ENCODE results near the gene HCCS. TPM values are rescaled to one million over a fixed set of nuclear protein-coding genes. Genes with fewer than 3 reads are reported as not detected.

HCCS gene
- total and polyA plus RNA-seq, 2 of the 8 experiments (the other 6 are each of a cell fraction or from before 2014, with no cell fraction given) = 11.9 to 29.9 TPM

- no peak overlapping the region for H3K14ac ChIP-seq (ENCODE audit: insufficient read length)
- no peak overlapping the region for H2BK120ac ChIP-seq (replicated peaks; ENCODE audit: low read depth, low read length)
- H2BK20ac ChIP-seq (ENCODE audit: low read length) = no peak overlapping the region
- no peak overlapping the region for H3K23ac ChIP-seq (ENCODE audit: insufficient read length)
- no peak overlapping the region for H4K91ac ChIP-seq (replicated peaks; ENCODE audit: insufficient read length, low read length)
- peaks cover 2 to 21% (median 12%) of the 10 kb centered on the region in 4 experiments; a peak in 7 of 8 replicates for H3K36me3 ChIP-seq (ENCODE audit: control insufficient read depth in 2 of 4, insufficient read depth in 4 of 4, low read length in 3 of 4)
- no peak overlapping the region for H2AK5ac ChIP-seq (ENCODE audit: low read depth, low read length)
- H2BK5ac ChIP-seq (ENCODE audit: low read depth, low read length) = no peak overlapping the region
- POLR2A ChIA-PET (ENCODE audit: partially characterized antibody) = interaction anchor here (1.6 kb wide), 1 partner anchor 11 kb away, joined by 4 read pairs; no protein-coding TSS in a partner anchor
- H4K20me1 ChIP-seq (replicated peaks in 1 of 2; ENCODE audit: control insufficient read depth in 1 of 2, insufficient read depth in 2 of 2, low read length in 2 of 2) = peaks cover 0 to under 1% of the 10 kb centered on the region in 2 experiments
- H3K27ac ChIP-seq (ENCODE audit: low read depth, low read length) = no peak overlapping the region
- no peaks in the 10 kb centered on the region for H3K9me3 ChIP-seq (ENCODE audit: insufficient read depth in 2 of 2, low read depth in 1 of 2, low read length in 1 of 2)
- no peak for TF ChIP-seq NANOG (IDR thresholded peaks at IDR 0.05; ENCODE audit: insufficient read depth, low read depth, low read length, poor library complexity, severe bottlenecking)
- no peak for TF ChIP-seq CBX5 (IDR thresholded peaks at IDR 0.05; ENCODE audit: low read depth, low read length)
- no peak for TF ChIP-seq RFX5 (IDR thresholded peaks at IDR 0.05; ENCODE audit: borderline replicate concordance, low read depth, low read length)
- TF ChIP-seq CREB1 (IDR thresholded peaks at IDR 0.05) = no peak
- no peak for TF ChIP-seq CBX8 (IDR thresholded peaks at IDR 0.05; ENCODE audit: borderline replicate concordance, low read depth, low read length)
- H3K4ac ChIP-seq (replicated peaks; ENCODE audit: insufficient read length, low read depth, low read length) = no peak overlapping the region
- no peak overlapping the region for H4K5ac ChIP-seq (ENCODE audit: insufficient read length, low read depth, low read length)
- H3K4me2 ChIP-seq (ENCODE audit: insufficient read depth in 1 of 2, low read depth in 2 of 2, low read length in 2 of 2) = no peak overlapping the region
- H3K4me1 ChIP-seq (replicated peaks in 1 of 4; ENCODE audit: control insufficient read depth in 3 of 4, insufficient read depth in 4 of 4, low read length in 3 of 4) = no peaks in the 10 kb centered on the region; a peak in 1 of 7 replicates
- H3K23me2 ChIP-seq (ENCODE audit: low read depth, low read length) = no peaks in the 10 kb centered on the region
- H3K27me3 ChIP-seq (replicated peaks in 1 of 4; ENCODE audit: control insufficient read depth in 3 of 4, extremely low read depth in 1 of 4, insufficient read depth in 3 of 4, low read length in 3 of 4) = no peaks in the 10 kb centered on the region
- 84% methylated on average over 5 of the region's 5 CpGs; no CpG with 5 or more reads in 1 of the 2 experiments for WGBS, 2 experiments (ENCODE audit: extremely low coverage in 1 of 2, insufficient coverage in 1 of 2, insufficient read length in 1 of 2, insufficient replicate concordance in 2 of 2, low coverage in 1 of 2, low lambda C conversion rate in 2 of 2, missing lambda C conversion rate in 1 of 2)
- no peak overlapping the region for H2BK15ac ChIP-seq (ENCODE audit: low read length)
- FAIRE-seq (no peak), DNase-seq (ENCODE audit: low read depth in 1 of 2, low spot score in 2 of 2) (no peak)
- H3K56ac ChIP-seq (replicated peaks; ENCODE audit: insufficient read length, low read depth, low read length) = no peak overlapping the region
- no peak overlapping the region for H3K18ac ChIP-seq (ENCODE audit: extremely low read depth, low read length)
- no peak overlapping the region for H2BK12ac ChIP-seq (ENCODE audit: low read depth, low read length)
- CTCF ChIA-PET (ENCODE audit: partially characterized antibody) = interaction anchor here (1.1 kb wide), 1 partner anchor 12 kb away, joined by 3 read pairs; no protein-coding TSS in a partner anchor
- no peak overlapping the region for H3K9ac ChIP-seq (replicated peaks in 1 of 4; ENCODE audit: extremely low read depth in 1 of 4, low read depth in 3 of 4, low read length in 3 of 4)
- no peak overlapping the region for H4K8ac ChIP-seq (ENCODE audit: extremely low read depth, insufficient read depth, low read length)
- no peak overlapping the region for H3K4me3 ChIP-seq (ENCODE audit: extremely low read depth in 1 of 4, insufficient read depth in 2 of 4, low read depth in 3 of 4, low read length in 4 of 4)
- H3K79me1 ChIP-seq (ENCODE audit: low read depth, low read length) = no peaks in the 10 kb centered on the region
- H3K79me2 ChIP-seq (ENCODE audit: control insufficient read depth in 1 of 2, insufficient read depth in 2 of 2, low read length in 2 of 2) = no peaks in the 10 kb centered on the region
- no peak overlapping the region for H2AFZ ChIP-seq (ENCODE audit: low read length)
Observed at GRCh38 chrX:11125060-11125459, 13.9 kb downstream of the HCCS start.

All from H1 (cell line).